Dendritic cell treated with granulocyte-macrophage colony-stimulating factor and Interleukin-4, amounts not matched to agents 40 ng/mL and 50 ng/mL, for 4 days (primary cell): ENCODE measurements around the gene REM1.
"Not testable (repeated sequence)": the region's sequence is repeated elsewhere in the genome, so short reads cannot be mapped to it uniquely, and the experiment has no call there.

ENCODE experiments used
- H3K27ac Mint-ChIP-seq: one replicate; pipeline ENCODE4 v1.8.0; 2022; ENCODE audit warnings: mild to moderate bottlenecking, mixed read lengths
- H3K27me3 Mint-ChIP-seq: one replicate; pipeline ENCODE4 v1.8.0; 2022; ENCODE audit warnings: mild to moderate bottlenecking, mixed read lengths
- H3K36me3 Mint-ChIP-seq: one replicate; pipeline ENCODE4 v1.8.0; 2022; ENCODE audit warnings: low read depth, mixed read lengths
- H3K4me1 Mint-ChIP-seq: one replicate; pipeline ENCODE4 v1.8.0; 2022; ENCODE audit warnings: low read depth, mixed read lengths
- H3K4me3 Mint-ChIP-seq: one replicate; pipeline ENCODE4 v1.8.0; 2022; ENCODE audit warnings: mild to moderate bottlenecking, moderate library complexity, mixed read lengths
- H3K9me3 Mint-ChIP-seq: one replicate; pipeline ENCODE4 v1.8.0; 2022; ENCODE audit warnings: mixed read lengths
- intact Hi-C: fragments of 100-400 bp; cut with micrococcal nuclease; formaldehyde crosslinking; loops from one replicate; pipeline ENCODE4 v1.15.0; 2022

Gene REM1

DNA sequence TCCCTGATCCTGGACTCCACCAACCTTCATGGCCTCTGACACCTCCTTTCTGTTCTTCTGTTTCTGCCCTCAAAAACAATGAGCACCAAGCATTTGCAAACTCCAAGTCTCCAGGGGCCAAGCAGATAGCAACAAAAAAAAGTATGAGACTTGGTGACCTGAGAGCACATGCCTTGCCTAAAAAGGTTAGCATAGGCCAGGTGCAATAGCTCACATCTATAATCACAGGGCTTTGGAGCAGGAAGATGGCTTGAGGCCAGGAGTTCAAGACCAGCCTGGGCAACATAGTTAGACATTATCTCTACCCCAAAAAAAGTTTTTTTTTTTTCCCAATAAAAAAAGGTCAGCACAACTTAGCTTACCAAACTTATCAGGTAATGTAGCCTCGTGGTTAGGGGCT lies 25.4 kb downstream of the REM1 start:
- intact Hi-C loops, result no loop called here
- Mint-ChIP-seq H3K36me3 (no peaks in the 10 kb centered on the region), H3K9me3 (no peaks in the 10 kb centered on the region), H3K4me1 (no peaks in the 10 kb centered on the region), H3K27ac (no peak overlapping the region), H3K4me3 (no peak overlapping the region), H3K27me3 (peaks cover 36% of the 10 kb centered on the region)

DNA sequence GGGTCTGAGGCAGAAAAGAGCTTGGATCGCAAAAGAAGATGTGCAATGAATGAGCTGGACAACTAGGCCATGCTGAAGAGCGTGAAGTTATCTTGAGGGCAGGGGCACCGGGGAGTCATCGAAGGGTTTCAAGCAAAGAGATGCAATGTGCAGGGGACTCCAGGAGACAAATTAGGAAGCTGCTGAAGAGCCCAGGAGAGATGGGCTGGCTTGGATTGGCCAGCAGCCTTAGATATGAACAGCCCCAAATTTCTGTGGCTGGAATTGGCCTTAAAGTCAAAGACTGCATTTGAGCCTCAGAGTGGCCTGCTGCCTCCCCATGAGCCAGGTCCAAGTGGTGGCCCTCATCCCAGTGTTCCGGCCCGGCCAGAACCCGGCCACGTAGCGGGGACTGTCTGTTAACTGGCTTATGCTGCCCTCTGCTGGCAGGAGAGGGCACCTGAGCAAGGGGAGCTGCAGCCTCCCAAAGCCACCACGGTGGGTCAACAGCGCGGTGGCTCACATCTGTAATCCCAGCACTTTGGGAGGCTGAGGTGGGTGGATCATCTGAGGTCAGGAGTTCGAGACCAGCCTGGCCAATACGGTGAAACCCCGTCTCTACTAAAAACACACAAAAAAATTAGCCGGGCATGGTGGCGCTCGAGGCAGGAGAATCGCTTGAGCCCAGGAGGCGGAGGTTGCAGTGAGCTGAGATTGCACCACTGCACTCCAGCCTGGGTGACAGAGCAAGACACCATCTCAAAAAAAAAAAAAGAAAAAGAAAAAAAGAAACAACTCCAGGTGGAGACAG lies 28.0 kb downstream of the REM1 start:
- not testable (repeated sequence) for H3K4me3 Mint-ChIP-seq, H3K27ac Mint-ChIP-seq, H3K4me1 Mint-ChIP-seq, H3K9me3 Mint-ChIP-seq, H3K36me3 Mint-ChIP-seq
- H3K27me3 Mint-ChIP-seq, result peaks cover 27% of the 10 kb centered on the region
- intact Hi-C loops, result loop anchor here (1.0 kb wide), 1 partner anchor 43 kb away; no protein-coding TSS in a partner anchor

DNA sequence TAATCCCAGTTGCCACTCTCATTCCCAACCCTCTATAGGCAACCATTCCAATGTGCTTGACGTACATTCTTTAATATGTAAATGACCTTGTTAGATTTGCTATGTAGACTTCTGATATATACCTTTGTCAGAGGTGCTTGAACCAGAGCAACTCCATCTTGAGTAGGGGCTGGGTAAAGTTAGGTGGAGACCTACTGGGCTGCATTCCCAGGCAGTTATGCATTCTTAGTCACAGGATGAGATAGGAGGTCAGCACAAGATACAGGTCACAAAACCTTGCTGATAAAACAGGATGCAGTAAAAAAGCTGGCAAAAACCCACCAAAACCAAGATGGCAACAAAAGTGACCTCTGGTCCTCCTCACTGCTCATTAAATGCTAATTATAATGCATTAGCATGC lies 30.8 kb downstream of the REM1 start:
- intact Hi-C loops, result no loop called here
- no peaks in the 10 kb centered on the region for H3K4me1 Mint-ChIP-seq
- H3K27ac Mint-ChIP-seq, result no peak overlapping the region
- peaks cover 15% of the 10 kb centered on the region for H3K9me3 Mint-ChIP-seq
- peaks cover 25% of the 10 kb centered on the region for H3K27me3 Mint-ChIP-seq
- no peaks in the 10 kb centered on the region for H3K36me3 Mint-ChIP-seq
- H3K4me3 Mint-ChIP-seq, result no peak overlapping the region

DNA sequence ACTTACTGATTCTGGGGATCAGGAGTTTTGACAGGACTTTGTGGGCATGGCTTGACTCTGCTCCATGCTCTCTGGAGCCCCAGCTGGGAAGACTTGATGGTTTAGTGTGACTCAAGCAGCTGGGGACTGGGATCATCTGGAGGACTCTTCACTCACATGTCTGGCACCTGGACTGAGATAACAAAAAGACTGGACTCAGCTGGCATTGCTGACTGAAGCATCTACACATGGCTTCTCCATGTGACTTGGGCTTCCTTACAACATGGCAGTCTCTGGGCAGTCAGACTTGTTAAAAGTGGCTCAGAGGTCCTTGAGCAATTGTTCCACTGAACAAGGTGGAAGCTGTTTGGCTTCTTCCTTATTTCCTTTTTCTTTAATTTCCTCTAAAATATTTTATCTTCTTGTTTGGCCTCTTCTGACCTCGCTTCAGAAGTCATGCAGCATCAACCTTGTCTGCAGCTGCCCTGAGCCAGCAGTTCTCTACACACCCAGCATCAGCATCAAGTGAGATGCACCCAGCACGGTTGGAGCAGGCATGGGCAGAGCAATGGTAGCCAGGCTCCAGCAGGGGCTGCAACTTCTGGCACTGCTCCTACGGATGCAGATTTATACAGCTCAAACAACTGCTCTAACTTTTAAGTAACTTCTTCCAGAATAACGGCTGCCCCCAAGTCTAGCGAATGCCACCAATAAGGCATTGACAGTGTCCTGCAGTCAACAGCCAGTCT lies 33.6 kb downstream of the REM1 start:
- Mint-ChIP-seq H3K27ac (no peak overlapping the region), H3K4me3 (no peak overlapping the region), H3K9me3 (peaks cover 15% of the 10 kb centered on the region), H3K27me3 (peaks cover 17% of the 10 kb centered on the region), H3K36me3 (no peaks in the 10 kb centered on the region), H3K4me1 (no peaks in the 10 kb centered on the region)
- intact Hi-C loops, result no loop called here

DNA sequence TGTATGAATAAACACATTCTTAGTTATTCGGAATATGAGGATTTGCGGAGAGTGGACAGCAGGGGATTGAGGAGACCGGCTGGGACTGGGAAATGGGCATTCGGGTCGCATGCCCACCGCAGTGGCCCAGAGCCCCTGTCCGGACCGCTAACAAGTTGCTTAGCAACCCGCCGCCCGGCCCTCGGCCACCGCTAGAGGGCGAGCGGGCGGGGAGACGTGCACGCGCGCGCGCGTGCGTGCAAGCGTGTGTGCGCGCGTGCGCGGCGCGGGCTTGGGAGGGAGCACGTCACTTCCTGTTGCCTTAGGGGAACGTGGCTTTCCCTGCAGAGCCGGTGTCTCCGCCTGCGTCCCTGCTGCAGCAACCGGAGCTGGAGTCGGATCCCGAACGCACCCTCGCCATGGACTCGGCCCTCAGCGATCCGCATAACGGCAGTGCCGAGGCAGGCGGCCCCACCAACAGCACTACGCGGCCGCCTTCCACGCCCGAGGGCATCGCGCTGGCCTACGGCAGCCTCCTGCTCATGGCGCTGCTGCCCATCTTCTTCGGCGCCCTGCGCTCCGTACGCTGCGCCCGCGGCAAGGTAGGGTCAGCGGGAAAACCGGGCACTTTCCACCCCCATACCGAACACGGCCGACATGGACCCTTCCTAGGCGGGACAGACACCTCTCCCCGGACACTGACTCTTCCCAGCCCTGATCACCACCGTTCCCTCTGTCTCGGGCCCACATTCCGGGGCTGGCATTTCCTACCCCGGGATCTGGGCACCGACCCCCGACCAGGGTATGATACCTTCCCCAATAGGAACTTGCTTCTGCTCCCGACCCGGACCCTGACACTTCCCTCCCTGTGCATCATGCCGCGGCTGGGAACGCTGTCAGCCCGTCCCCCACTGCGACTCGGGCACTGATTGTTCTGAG lies 39.3 kb downstream of the REM1 start, which contains the start of gene HM13:
Gene HM13, plus strand, starts transcription at position 289 of the 918 bp plus-strand sequence. Its CDS starts 110 bp downstream, at position 399.
- Mint-ChIP-seq H3K27ac (no peak within 1 kb of the TSS), H3K4me3 (peak within 1 kb of the TSS; percentile 33), H3K36me3 (peaks cover 8% of the 10 kb centered on the region), H3K27me3 (no peaks in the 10 kb centered on the region), H3K9me3 (peaks cover 1% of the 10 kb centered on the region), H3K4me1 (peaks cover 8% of the 10 kb centered on the region)
- intact Hi-C loops, result loop anchor here (5.0 kb wide), 1 partner anchor 98 kb away; no protein-coding TSS in a partner anchor

DNA sequence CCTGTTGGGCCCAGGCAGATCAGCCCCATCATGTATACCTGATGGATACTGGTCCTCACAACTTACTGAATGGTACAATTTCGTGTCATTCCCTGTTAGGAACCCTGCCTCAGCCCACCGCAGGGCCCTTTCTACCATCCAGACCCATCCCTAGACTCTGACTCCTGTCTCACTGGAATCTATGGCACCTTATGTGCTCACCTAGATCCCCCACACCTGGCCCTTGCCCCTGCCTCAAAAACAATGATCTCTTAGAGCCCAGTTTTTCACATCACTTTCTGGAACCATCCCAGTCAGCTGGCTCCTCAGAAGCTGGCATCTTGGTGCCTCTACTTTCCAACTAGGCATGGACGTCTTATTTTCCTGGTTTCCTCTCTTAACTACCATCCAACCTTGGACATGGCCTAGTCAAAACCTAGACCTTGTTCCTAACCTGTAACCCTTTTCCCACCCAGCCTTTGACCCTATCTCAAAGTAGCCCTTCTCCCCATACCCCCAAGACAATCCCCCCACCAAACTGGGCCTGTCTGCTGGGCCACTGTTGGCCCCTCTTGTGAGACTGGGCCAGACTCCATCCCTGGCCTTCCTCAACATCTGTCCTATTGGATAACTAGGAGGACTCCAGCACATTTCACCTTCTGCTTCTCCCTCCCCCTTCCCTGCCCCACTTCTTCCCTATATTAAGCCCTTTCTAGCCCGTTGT lies 40.1 kb downstream of the REM1 start:
- H3K36me3 Mint-ChIP-seq, result peaks cover 16% of the 10 kb centered on the region
- no peaks in the 10 kb centered on the region for H3K9me3 Mint-ChIP-seq
- no peak overlapping the region for H3K27ac Mint-ChIP-seq
- H3K27me3 Mint-ChIP-seq, result no peaks in the 10 kb centered on the region
- no peak overlapping the region for H3K4me3 Mint-ChIP-seq
- H3K4me1 Mint-ChIP-seq, result peaks cover 15% of the 10 kb centered on the region
- intact Hi-C loops, result loop anchor here (5.0 kb wide), 1 partner anchor 97 kb away; no protein-coding TSS in a partner anchor

DNA sequence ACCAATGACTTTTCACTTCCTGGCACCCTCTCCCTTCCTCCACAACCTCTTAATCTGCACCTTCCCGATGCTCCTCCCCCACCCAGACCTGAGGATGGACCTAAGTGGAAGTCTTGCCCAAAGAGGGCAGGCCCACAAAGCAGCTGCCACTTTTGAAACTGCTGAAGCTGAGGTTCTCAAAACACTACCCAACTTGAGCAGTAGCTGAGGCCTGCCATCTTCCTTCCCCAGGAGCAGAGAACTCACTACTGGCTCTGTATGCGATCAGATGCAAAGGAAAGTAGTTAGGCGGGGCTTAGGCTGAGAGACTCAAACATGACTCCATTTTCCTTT lies 40.7 kb downstream of the REM1 start:
- H3K4me1 Mint-ChIP-seq, result peaks cover 20% of the 10 kb centered on the region
- peaks cover 21% of the 10 kb centered on the region for H3K36me3 Mint-ChIP-seq
- no peaks in the 10 kb centered on the region for H3K27me3 Mint-ChIP-seq
- H3K9me3 Mint-ChIP-seq, result no peaks in the 10 kb centered on the region
- H3K4me3 Mint-ChIP-seq, result no peak overlapping the region
- intact Hi-C loops, result loop anchor here (5.0 kb wide), 1 partner anchor 97 kb away; no protein-coding TSS in a partner anchor
- H3K27ac Mint-ChIP-seq, result no peak overlapping the region

DNA sequence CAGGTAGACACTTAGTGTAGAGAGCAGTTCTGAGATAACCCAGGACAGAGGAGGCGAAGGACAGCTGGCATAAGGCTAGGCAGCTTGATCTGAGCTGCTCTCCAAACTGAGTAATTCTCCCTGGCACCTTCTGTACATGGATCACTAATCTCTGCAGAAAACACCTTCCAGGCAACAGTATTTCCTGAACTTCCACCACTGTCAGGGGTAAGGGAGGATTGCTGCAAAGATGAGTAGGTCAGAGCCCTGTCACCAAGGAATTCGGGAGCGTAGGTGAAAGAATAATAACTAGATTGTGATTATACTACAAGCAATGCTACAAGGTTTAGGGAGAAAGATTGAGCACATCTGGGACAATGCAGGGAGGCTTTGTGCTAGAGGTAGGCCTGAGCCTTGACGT lies 41.1 kb downstream of the REM1 start:
- H3K9me3 Mint-ChIP-seq, result no peaks in the 10 kb centered on the region
- no peaks in the 10 kb centered on the region for H3K27me3 Mint-ChIP-seq
- no peak overlapping the region for H3K27ac Mint-ChIP-seq
- H3K4me1 Mint-ChIP-seq, result peaks cover 24% of the 10 kb centered on the region
- H3K4me3 Mint-ChIP-seq, result no peak overlapping the region
- H3K36me3 Mint-ChIP-seq, result peaks cover 25% of the 10 kb centered on the region
- intact Hi-C loops, result loop anchor here (5.0 kb wide), 1 partner anchor 96 kb away; no protein-coding TSS in a partner anchor

DNA sequence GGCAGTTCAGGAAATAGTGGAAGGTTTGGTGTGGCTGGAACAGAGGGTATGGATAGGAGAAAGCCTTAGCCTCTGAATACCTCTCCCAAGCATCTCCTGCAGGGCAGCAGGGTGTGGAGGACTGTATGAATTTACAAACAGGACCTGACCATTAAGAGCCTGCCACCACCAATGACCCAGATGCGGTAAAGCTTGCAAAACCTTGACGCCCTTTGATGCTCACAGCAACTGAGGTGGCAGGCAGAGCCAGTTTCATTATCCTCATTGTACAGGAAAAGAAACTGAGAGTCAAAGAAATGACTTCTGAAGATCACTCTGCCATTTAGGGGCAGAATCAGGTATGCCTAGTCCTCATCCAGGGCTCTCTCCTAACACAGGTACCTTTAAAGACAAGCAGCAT lies 41.6 kb downstream of the REM1 start:
- H3K4me3 Mint-ChIP-seq, result no peak overlapping the region
- no peaks in the 10 kb centered on the region for H3K9me3 Mint-ChIP-seq
- peaks cover 29% of the 10 kb centered on the region for H3K36me3 Mint-ChIP-seq
- no peak overlapping the region for H3K27ac Mint-ChIP-seq
- H3K27me3 Mint-ChIP-seq, result no peaks in the 10 kb centered on the region
- H3K4me1 Mint-ChIP-seq, result peaks cover 29% of the 10 kb centered on the region
- intact Hi-C loops, result loop anchor here (5.0 kb wide), 1 partner anchor 96 kb away; no protein-coding TSS in a partner anchor

DNA sequence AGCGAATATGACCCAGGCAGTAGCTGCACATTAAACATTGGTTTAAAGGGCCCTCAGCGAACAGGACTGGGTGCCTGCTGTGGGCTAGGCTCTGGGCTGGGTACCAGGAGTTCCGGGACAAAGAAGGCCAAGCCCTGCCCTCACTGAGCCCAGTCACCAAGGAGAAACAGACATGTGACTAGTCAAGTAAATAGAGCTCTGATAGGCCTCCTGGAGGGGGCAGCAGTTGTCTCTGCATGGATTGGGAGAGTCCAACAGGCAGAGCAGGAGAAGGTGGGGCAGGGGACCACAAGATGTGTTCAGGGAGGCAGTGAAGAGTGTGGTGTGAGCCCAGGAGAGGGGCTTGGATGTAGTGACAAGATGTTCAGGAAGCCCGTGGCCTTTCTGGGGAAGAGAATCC lies 42.3 kb downstream of the REM1 start:
- Mint-ChIP-seq H3K36me3 (peaks cover 29% of the 10 kb centered on the region), H3K27ac (no peak overlapping the region), H3K27me3 (no peaks in the 10 kb centered on the region), H3K9me3 (no peaks in the 10 kb centered on the region), H3K4me1 (peaks cover 36% of the 10 kb centered on the region), H3K4me3 (no peak overlapping the region)
- intact Hi-C loops, result loop anchor here (5.0 kb wide), 1 partner anchor 95 kb away; no protein-coding TSS in a partner anchor

DNA sequence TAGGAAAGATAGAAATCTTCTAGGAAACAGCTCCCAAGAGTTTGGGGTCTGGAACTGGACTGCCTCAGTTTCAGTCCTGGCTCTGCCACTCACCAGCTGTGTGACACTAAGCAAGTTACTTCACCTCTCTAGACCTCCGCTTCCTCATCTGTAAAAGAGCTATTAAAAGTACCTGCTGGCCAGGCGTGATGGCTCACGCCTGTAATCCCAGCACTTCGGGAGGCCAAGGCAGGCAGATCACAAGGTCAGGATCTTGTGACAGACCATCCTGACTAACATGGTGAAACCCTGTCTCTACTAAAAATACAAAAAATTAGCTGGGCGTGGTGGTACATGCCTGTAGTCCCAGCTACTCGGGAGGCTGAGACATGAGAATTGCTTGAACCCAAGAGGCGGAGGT lies 46.2 kb downstream of the REM1 start:
- H3K27me3 Mint-ChIP-seq, H3K9me3 Mint-ChIP-seq, intact Hi-C loops: not testable (repeated sequence)
- peaks cover 49% of the 10 kb centered on the region for H3K36me3 Mint-ChIP-seq
- H3K4me1 Mint-ChIP-seq, result peaks cover 65% of the 10 kb centered on the region
- H3K4me3 Mint-ChIP-seq, result peak overlapping the region; percentile 48
- peak overlapping the region; percentile 89 for H3K27ac Mint-ChIP-seq

DNA sequence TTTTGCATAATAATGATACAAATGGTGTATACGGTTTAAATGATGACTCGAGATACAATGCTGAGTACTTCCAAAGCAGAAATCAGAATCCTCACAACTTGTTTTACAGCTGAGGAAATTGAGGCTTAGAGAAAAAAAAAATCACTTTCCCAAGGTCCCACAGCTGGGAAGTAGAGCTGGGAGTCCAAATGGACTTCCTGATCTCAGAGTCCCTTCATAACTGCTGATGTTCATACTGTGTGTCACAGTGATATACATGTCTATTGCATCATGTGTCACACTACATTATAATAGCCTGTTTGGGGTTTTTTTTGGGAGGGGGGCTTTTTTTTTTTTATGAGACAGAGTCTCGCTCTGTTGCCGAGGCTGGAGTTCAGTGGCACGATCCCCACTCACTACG lies 47.6 kb downstream of the REM1 start:
- peaks cover 63% of the 10 kb centered on the region for H3K36me3 Mint-ChIP-seq
- H3K27ac Mint-ChIP-seq, result peak overlapping the region; percentile 89
- peaks cover 65% of the 10 kb centered on the region for H3K4me1 Mint-ChIP-seq

More for the DNA sequence above, 47.6 kb downstream of the REM1 start:
- no peaks in the 10 kb centered on the region for H3K27me3 Mint-ChIP-seq
- intact Hi-C loops, result no loop called here
- H3K4me3 Mint-ChIP-seq, result no peak overlapping the region
- H3K9me3 Mint-ChIP-seq, result no peaks in the 10 kb centered on the region
